ENCODE measurements around the gene TMEM144.

The TMEM144 gene

DNA sequence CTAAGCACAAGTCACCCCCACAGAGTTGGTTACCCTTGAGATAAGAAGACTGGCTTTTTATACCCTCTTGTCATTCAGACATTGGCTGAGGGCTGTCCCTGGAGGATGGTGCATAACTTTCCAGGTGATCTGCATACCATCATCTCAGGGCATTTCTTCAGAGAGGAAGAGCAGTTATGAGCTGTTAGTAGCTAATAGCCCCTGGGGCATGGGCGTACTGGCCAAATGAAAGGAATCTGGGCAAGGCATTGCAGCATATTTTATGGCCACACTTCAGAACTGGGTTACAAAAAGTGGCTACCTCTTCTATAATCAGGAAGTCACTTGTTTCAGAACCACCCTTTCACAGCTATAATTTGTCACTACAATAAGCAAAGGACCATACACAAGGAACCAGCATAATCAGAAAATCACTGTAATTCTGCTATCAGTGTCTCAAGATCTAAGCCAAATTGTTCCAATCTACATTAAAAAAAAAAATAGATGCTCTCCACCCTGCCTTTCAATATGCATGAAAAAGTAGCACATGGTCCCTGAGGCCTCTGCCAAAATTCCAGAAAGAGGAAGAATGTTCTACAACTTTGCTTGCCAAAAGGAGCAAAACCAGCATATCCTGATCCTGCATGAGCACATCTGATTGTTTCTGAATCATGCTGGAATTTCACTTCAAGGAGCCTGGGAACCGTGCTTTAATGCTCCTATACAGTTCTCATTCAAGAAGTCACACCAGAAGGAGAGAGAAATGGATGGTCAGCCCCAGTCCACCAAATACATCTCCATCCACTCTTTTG lies 92.0 kb downstream of the TMEM144 start:
- no peak for DNase-seq

DNA sequence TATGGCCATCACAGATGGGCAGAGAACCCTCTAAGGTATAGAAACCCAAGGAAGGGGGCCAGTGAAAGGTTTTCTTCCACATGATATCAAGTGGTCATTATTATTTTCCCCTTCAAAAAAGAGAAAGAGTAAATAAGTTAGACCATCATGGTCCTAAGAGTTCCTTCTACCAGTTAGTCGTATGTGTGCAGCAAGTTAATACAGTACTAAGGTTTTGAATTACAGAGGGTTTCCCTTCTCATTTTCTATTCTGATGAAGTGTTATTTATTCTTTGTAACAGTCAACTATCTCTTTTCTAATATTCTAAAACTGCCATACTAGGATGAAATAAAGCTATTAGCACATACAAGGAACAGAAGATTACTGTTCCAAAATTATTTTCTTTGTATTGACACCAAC lies 94.4 kb downstream of the TMEM144 start:
- no peak for DNase-seq

Data from stimulated activated CD4-positive, alpha-beta T cell treated with anti-CD3 and anti-CD28 coated beads, Interleukin-12 subunit alpha, Interleukin-12 subunit beta, amount 100 ng/mL, for 4 hours (primary cell).